ENCODE measurements around the gene SCARB1. TPM values are rescaled to one million over a fixed set of nuclear protein-coding genes. Genes with fewer than 3 reads are reported as not detected.

SCARB1 gene
- total RNA-seq, 2 donors from 2014 or later = 33.0 to 36.2 TPM

DNA sequence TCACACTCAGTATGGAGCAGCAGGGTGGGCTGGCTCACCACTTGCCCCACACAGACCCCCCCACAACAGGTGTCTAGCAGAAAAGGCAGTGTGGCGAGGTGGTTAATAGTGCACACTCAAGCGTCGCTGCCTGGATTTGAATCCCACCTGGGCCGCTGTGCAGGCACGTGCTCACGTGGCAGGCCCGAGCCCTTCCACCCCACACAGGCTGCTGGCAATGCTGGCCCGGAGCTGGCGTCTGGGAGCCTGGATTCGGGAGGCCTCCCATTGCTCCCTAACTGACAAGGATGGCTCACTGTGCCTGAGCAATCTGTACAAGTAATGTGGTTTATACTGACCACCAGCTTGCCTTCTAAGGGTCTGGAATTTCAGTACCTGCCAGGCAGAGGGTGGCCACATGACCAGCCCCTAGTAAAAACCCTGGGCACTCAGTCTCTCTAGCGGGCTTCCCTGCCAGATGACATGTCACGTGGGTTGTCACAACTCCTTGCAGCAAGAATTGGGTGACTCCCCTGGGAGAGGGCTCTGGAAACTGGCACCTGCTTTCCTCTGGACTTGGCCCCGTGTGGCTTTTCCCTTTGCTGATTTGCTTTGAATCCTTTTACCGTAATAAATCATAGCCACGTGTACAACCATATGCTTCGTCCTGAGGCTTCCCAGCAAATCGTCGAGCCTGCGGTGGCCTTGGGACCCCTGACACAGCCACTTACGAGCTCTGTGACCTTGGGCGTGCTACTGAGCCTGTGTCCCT lies 72.8 kb downstream of the SCARB1 start:
- WGBS, 2 experiments (ENCODE audit: insufficient coverage in 1 of 2, insufficient read length in 1 of 2) = 95% methylated on average over 19 to 21 of the region's 21 CpGs
- Mint-ChIP-seq H3K4me3 (no peak overlapping the region), H3K4me1 (peaks cover 5% of the 10 kb centered on the region), H3K36me3 (ENCODE audit: low read depth) (peaks cover 19% of the 10 kb centered on the region), H3K27ac (no peak overlapping the region), H3K9me3 (no peaks in the 10 kb centered on the region), H3K27me3 (ENCODE audit: insufficient read depth) (no peaks in the 10 kb centered on the region)
- H3K27me3 ChIP-seq (ENCODE audit: control insufficient read depth, insufficient read depth, low read length, poor library complexity, severe bottlenecking) = no peaks in the 10 kb centered on the region
- H3K4me3 ChIP-seq (ENCODE audit: low read length) = no peak overlapping the region
- no peak for DNase-seq
- H3K4me1 ChIP-seq (ENCODE audit: control insufficient read depth, insufficient read depth, low read length) = no peaks in the 10 kb centered on the region
- H3K9me3 ChIP-seq (ENCODE audit: control insufficient read depth, low read length) = no peaks in the 10 kb centered on the region
- TF ChIP-seq, protein P1, sequence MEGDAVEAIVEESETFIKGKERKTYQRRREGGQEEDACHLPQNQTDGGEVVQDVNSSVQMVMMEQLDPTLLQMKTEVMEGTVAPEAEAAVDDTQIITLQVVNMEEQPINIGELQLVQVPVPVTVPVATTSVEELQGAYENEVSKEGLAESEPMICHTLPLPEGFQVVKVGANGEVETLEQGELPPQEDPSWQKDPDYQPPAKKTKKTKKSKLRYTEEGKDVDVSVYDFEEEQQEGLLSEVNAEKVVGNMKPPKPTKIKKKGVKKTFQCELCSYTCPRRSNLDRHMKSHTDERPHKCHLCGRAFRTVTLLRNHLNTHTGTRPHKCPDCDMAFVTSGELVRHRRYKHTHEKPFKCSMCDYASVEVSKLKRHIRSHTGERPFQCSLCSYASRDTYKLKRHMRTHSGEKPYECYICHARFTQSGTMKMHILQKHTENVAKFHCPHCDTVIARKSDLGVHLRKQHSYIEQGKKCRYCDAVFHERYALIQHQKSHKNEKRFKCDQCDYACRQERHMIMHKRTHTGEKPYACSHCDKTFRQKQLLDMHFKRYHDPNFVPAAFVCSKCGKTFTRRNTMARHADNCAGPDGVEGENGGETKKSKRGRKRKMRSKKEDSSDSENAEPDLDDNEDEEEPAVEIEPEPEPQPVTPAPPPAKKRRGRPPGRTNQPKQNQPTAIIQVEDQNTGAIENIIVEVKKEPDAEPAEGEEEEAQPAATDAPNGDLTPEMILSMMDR (conservative IDR thresholded peaks at IDR 0.05) = no peak
- H3K36me3 ChIP-seq (ENCODE audit: control insufficient read depth, insufficient read depth, low read length) = peaks cover 13% of the 10 kb centered on the region
- H3K27ac ChIP-seq (ENCODE audit: low read depth, low read length) = no peak overlapping the region
- no peak overlapping the region for H3K9ac ChIP-seq (ENCODE audit: extremely low read depth, low read length, poor library complexity, severe bottlenecking)

DNA sequence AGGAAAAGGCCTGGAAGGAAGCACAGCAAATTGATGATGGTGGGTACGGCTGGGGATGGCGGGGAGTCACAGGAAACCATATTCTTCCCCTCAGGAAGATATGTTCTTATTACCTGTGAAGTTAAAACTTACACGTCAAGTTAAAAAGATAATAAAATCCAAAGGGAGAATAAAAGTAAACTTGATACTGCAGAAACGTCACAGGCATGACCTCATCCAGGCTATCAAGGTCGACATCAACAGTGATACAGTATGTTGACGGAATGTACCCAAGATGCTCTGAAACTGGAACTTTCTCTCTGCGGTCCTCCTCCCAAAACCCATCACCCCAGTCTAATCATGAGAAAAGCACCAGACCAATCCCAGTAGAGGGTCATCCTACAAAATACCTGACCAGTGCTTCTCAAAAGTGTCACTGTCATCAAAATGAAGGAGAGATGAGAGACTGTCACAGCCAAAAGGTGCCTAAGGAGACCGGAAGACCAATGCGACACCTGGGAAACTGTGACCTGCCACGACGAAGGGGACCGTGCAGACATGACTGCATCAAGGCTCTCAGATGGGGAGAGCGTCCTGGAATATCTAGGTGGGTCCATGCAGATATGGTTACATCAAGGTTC lies 74.6 kb downstream of the SCARB1 start:
- Mint-ChIP-seq H3K4me3 (no peak overlapping the region), H3K36me3 (ENCODE audit: low read depth) (peaks cover 18% of the 10 kb centered on the region), H3K27me3 (ENCODE audit: insufficient read depth) (no peaks in the 10 kb centered on the region), H3K4me1 (peaks cover 5% of the 10 kb centered on the region), H3K9me3 (no peaks in the 10 kb centered on the region), H3K27ac (no peak overlapping the region)
- TF ChIP-seq, protein P1 (conservative IDR thresholded peaks at IDR 0.05) = no peak
- WGBS, 2 experiments (ENCODE audit: insufficient coverage in 1 of 2, insufficient read length in 1 of 2) = 94 to 96% methylated on average over 11 to 13 of the region's 13 CpGs
- no peaks in the 10 kb centered on the region for H3K9me3 ChIP-seq (ENCODE audit: control insufficient read depth, low read length)
- H3K9ac ChIP-seq (ENCODE audit: extremely low read depth, low read length, poor library complexity, severe bottlenecking) = no peak overlapping the region
- H3K4me1 ChIP-seq (ENCODE audit: control insufficient read depth, insufficient read depth, low read length) = no peaks in the 10 kb centered on the region
- DNase-seq = no peak
- no peak overlapping the region for H3K27ac ChIP-seq (ENCODE audit: low read depth, low read length)
- no peaks in the 10 kb centered on the region for H3K27me3 ChIP-seq (ENCODE audit: control insufficient read depth, insufficient read depth, low read length, poor library complexity, severe bottlenecking)
- H3K4me3 ChIP-seq (ENCODE audit: low read length) = no peak overlapping the region
- peaks cover 14% of the 10 kb centered on the region for H3K36me3 ChIP-seq (ENCODE audit: control insufficient read depth, insufficient read depth, low read length)

DNA sequence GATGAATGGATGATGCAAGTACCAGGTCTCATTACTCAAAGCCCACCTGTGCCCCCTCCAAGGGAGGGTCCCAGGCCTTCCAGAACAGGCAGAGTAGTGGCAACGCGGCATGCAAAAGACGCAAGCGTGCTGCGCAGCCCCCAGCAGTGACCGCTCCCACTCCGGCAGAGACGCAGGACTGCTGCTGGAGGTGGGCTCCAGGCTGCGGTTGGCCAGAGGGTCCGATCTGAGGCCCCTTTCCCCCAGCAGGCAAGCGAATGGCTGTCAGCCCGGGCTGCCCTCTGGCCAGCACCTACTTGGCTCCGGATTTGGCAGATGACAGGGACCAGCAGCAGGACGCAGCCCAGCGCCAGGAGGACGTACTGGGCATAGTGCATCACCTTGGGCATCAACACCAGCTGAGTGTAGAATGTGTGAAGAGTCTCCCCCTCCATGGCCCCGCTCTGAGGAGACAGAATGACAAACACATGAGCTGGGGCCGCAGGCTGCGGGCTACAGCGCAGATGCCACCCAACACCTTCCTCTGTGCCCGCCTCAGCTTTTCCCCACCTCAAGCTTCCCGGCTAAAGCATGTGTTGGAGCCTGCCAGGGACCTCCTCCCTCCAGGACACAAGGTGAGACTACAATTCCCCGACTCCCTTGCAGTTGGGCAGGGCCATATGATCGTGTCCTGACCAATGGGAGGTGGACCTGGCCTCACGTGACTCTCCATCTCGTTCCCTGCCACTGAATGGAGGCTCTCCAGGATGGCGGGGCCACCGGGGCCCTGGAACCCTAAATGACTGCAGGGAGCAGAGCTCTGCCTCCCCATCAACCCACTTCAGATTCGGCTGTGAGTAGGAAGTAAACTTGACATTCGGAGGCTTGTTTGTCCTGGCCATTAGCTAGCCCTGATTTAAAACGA lies 77.4 kb downstream of the SCARB1 start:
- H3K9ac ChIP-seq (ENCODE audit: extremely low read depth, low read length, poor library complexity, severe bottlenecking) = peak overlapping the region; percentile 6
- no peak overlapping the region for H3K27ac ChIP-seq (ENCODE audit: low read depth, low read length)
- H3K36me3 Mint-ChIP-seq (ENCODE audit: low read depth) = peaks cover 17% of the 10 kb centered on the region
- no peaks in the 10 kb centered on the region for H3K9me3 Mint-ChIP-seq
- no peaks in the 10 kb centered on the region for H3K27me3 Mint-ChIP-seq (ENCODE audit: insufficient read depth)
- H3K27me3 ChIP-seq (ENCODE audit: control insufficient read depth, insufficient read depth, low read length, poor library complexity, severe bottlenecking) = no peaks in the 10 kb centered on the region
- no peaks in the 10 kb centered on the region for H3K4me1 ChIP-seq (ENCODE audit: control insufficient read depth, insufficient read depth, low read length)
- TF ChIP-seq, protein P1 (conservative IDR thresholded peaks at IDR 0.05) = no peak
- H3K4me3 ChIP-seq (ENCODE audit: low read length) = peak overlapping the region; percentile 69
- H3K27ac Mint-ChIP-seq = peak overlapping the region; percentile 74
- H3K36me3 ChIP-seq (ENCODE audit: control insufficient read depth, insufficient read depth, low read length) = peaks cover 9% of the 10 kb centered on the region
- WGBS, 2 experiments (ENCODE audit: insufficient coverage in 1 of 2, insufficient read length in 1 of 2) = 76 to 85% methylated on average over 16 to 30 of the region's 31 CpGs
- no peaks in the 10 kb centered on the region for H3K9me3 ChIP-seq (ENCODE audit: control insufficient read depth, low read length)
- peak; percentile 94 for DNase-seq
- peak overlapping the region; percentile 55 for H3K4me3 Mint-ChIP-seq
- peaks cover 5% of the 10 kb centered on the region for H3K4me1 Mint-ChIP-seq

All from endodermal cell (in vitro differentiated cells).